Measurements from ENCODE around the gene IL1RAPL1.

Gene IL1RAPL1

DNA sequence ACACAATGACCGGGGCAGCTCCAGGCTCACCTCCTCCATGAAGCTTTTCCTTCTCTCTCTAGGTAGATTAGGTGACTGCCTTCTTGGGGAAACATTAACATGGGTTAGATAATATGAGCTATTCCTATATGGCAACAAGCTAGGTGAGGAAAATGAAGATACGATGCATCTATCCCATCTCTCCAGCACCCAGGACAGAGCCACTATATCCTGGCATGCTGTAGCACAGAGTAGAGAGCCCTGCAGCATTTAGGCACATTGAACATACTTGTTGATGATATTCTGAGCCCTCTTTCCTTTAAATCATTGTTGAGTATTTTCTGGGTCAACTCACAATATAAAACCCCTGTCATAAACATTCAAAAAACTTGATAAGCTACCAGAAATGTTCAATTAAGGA is 1133.9 kb downstream of the IL1RAPL1 start:
- Histone ChIP-seq H3K4me2 (ENCODE audit: low read depth, low read length, poor library complexity, severe bottlenecking) (no peak overlapping the region), H3K9me3 (ENCODE audit: insufficient read depth, low read length) (no peaks in the 10 kb centered on the region), H3K9me2 (replicated peaks; ENCODE audit: insufficient read depth, low read length) (no peaks in the 10 kb centered on the region), H3K36me3 (ENCODE audit: low read length) (no peaks in the 10 kb centered on the region), H3F3A (ENCODE audit: insufficient read depth) (no peaks in the 10 kb centered on the region), H2AFZ (ENCODE audit: low read depth, low read length, severe bottlenecking) (no peak overlapping the region), H3K4me3 (ENCODE audit: insufficient read depth, low read length, poor library complexity, severe bottlenecking) (no peak overlapping the region), H3K27ac (ENCODE audit: low read depth, low read length) (no peak overlapping the region), H3K27me3 (ENCODE audit: low read length) (no peaks in the 10 kb centered on the region), H4K20me1 (ENCODE audit: low read depth, low read length) (no peaks in the 10 kb centered on the region), H3K9ac (ENCODE audit: low read length) (no peak overlapping the region), H3K79me2 (ENCODE audit: insufficient read depth, low read length) (no peaks in the 10 kb centered on the region)
- TF ChIP-seq, protein P1, sequence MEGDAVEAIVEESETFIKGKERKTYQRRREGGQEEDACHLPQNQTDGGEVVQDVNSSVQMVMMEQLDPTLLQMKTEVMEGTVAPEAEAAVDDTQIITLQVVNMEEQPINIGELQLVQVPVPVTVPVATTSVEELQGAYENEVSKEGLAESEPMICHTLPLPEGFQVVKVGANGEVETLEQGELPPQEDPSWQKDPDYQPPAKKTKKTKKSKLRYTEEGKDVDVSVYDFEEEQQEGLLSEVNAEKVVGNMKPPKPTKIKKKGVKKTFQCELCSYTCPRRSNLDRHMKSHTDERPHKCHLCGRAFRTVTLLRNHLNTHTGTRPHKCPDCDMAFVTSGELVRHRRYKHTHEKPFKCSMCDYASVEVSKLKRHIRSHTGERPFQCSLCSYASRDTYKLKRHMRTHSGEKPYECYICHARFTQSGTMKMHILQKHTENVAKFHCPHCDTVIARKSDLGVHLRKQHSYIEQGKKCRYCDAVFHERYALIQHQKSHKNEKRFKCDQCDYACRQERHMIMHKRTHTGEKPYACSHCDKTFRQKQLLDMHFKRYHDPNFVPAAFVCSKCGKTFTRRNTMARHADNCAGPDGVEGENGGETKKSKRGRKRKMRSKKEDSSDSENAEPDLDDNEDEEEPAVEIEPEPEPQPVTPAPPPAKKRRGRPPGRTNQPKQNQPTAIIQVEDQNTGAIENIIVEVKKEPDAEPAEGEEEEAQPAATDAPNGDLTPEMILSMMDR (IDR thresholded peaks at IDR 0.05; ENCODE audit: insufficient read depth, low read length, poor library complexity, severe bottlenecking): no peak
- TF ChIP-seq EZH2phosphoT487 (conservative IDR thresholded peaks at IDR 0.05; ENCODE audit: low read length): no peak

DNA sequence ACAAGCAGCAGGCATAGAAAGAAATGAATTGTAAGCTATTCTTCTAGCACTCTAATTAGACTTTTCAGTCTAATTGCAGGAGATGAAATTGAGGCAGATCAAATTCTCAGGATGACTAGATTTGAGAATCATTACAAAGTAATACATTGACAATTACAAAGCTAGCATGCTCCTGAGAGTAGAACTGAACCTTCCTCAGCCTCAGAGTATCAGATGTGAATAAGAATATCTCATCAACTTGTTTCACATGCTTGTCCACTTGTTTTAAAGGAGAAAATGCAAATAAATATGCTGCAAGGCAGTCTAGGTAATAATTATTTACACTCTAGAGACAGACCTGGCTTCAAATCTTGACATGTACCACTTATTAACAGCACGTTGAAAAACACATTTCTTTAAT is 1137.1 kb downstream of the IL1RAPL1 start:
- Histone ChIP-seq H4K20me1 (ENCODE audit: low read depth, low read length) (no peaks in the 10 kb centered on the region), H3K27me3 (ENCODE audit: low read length) (no peaks in the 10 kb centered on the region), H3K9ac (ENCODE audit: low read length) (no peak overlapping the region), H3K9me2 (replicated peaks; ENCODE audit: insufficient read depth, low read length) (no peaks in the 10 kb centered on the region), H3K4me2 (ENCODE audit: low read depth, low read length, poor library complexity, severe bottlenecking) (no peak overlapping the region), H3K9me3 (ENCODE audit: insufficient read depth, low read length) (no peaks in the 10 kb centered on the region), H3K4me3 (ENCODE audit: insufficient read depth, low read length, poor library complexity, severe bottlenecking) (no peak overlapping the region), H3F3A (ENCODE audit: insufficient read depth) (no peaks in the 10 kb centered on the region), H3K79me2 (ENCODE audit: insufficient read depth, low read length) (no peaks in the 10 kb centered on the region), H3K36me3 (ENCODE audit: low read length) (no peaks in the 10 kb centered on the region), H3K27ac (ENCODE audit: low read depth, low read length) (no peak overlapping the region), H2AFZ (ENCODE audit: low read depth, low read length, severe bottlenecking) (no peak overlapping the region)
- TF ChIP-seq EZH2phosphoT487 (conservative IDR thresholded peaks at IDR 0.05; ENCODE audit: low read length): no peak

GRCh38 chrX:29726811-29727210 is 1139.6 kb downstream of the IL1RAPL1 start:
- TF ChIP-seq, protein P1 (IDR thresholded peaks at IDR 0.05; ENCODE audit: insufficient read depth, low read length, poor library complexity, severe bottlenecking): no peak
- no peak for TF ChIP-seq EZH2phosphoT487 (conservative IDR thresholded peaks at IDR 0.05; ENCODE audit: low read length)
- no peak overlapping the region for H3K4me3 ChIP-seq (ENCODE audit: insufficient read depth, low read length, poor library complexity, severe bottlenecking)
- no peaks in the 10 kb centered on the region for H3K9me2 ChIP-seq (replicated peaks; ENCODE audit: insufficient read depth, low read length)
- H3K27me3 ChIP-seq (ENCODE audit: low read length): no peaks in the 10 kb centered on the region
- H3K9ac ChIP-seq (ENCODE audit: low read length): no peak overlapping the region
- no peak overlapping the region for H2AFZ ChIP-seq (ENCODE audit: low read depth, low read length, severe bottlenecking)
- H4K20me1 ChIP-seq (ENCODE audit: low read depth, low read length): no peaks in the 10 kb centered on the region
- H3K27ac ChIP-seq (ENCODE audit: low read depth, low read length): no peak overlapping the region
- no peaks in the 10 kb centered on the region for H3K36me3 ChIP-seq (ENCODE audit: low read length)
- H3F3A ChIP-seq (ENCODE audit: insufficient read depth): no peaks in the 10 kb centered on the region
- no peaks in the 10 kb centered on the region for H3K9me3 ChIP-seq (ENCODE audit: insufficient read depth, low read length)
- H3K79me2 ChIP-seq (ENCODE audit: insufficient read depth, low read length): no peaks in the 10 kb centered on the region
- no peak overlapping the region for H3K4me2 ChIP-seq (ENCODE audit: low read depth, low read length, poor library complexity, severe bottlenecking)

DNA sequence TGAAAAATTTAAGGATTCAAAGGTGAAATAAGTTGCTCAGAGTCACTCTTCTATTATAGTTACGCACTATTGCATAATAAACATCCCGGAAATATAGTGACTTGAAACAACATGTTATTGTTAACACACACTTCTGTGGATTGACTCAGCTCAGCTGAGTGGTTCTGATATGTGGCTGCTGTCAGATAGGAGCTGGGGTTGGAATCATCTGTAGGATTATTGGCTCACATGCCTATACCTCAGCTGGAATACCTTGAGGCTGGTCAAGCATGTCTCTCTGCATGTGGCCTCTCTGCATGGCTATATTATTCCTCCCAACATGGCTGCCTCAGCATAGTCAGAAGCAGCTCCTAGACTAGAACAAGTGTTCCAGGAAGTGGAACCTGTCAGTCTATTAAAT is 1141.4 kb downstream of the IL1RAPL1 start:
- Histone ChIP-seq H3K36me3 (ENCODE audit: low read length) (no peaks in the 10 kb centered on the region), H3K9ac (ENCODE audit: low read length) (no peak overlapping the region), H3K4me3 (ENCODE audit: insufficient read depth, low read length, poor library complexity, severe bottlenecking) (no peak overlapping the region), H3K9me2 (replicated peaks; ENCODE audit: insufficient read depth, low read length) (no peaks in the 10 kb centered on the region), H3K27me3 (ENCODE audit: low read length) (no peaks in the 10 kb centered on the region), H4K20me1 (ENCODE audit: low read depth, low read length) (no peaks in the 10 kb centered on the region), H3K4me2 (ENCODE audit: low read depth, low read length, poor library complexity, severe bottlenecking) (no peak overlapping the region), H3K9me3 (ENCODE audit: insufficient read depth, low read length) (no peaks in the 10 kb centered on the region), H3F3A (ENCODE audit: insufficient read depth) (no peaks in the 10 kb centered on the region), H3K27ac (ENCODE audit: low read depth, low read length) (no peak overlapping the region), H2AFZ (ENCODE audit: low read depth, low read length, severe bottlenecking) (no peak overlapping the region), H3K79me2 (ENCODE audit: insufficient read depth, low read length) (no peaks in the 10 kb centered on the region)
- TF ChIP-seq, protein P1 (IDR thresholded peaks at IDR 0.05; ENCODE audit: insufficient read depth, low read length, poor library complexity, severe bottlenecking): no peak
- no peak for TF ChIP-seq EZH2phosphoT487 (conservative IDR thresholded peaks at IDR 0.05; ENCODE audit: low read length)
